ENCODE measurements around the gene CGRRF1.

The CGRRF1 gene

DNA sequence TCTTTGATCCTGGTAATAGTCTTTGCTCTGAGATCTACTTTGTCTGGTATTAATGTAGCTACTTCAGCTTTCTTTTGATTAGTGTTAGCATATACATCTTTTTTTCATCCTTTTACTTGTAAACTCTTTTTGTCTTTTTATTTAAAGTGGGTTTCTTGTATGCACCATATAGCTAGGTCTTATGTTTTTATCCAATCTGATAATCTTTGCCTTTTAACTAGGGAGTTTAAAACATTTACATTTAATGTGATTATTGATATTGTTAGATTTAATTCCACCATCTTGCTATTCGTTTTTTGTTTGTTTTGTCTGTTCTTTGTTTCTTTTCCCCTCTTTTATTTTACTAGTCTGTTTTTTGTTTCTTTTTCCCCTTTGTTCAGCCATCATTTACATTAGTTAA, 6.0 kb downstream of the CGRRF1 start:
- no peak for DNase-seq (ENCODE audit: low spot score)
- in situ Hi-C loops (cut with MboI; ENCODE audit: low pct_unique_long_range_greater_than_20kb, low sequenced_read_pairs, unreplicated experiment), result no loop called here
- TF ChIP-seq, protein P1, sequence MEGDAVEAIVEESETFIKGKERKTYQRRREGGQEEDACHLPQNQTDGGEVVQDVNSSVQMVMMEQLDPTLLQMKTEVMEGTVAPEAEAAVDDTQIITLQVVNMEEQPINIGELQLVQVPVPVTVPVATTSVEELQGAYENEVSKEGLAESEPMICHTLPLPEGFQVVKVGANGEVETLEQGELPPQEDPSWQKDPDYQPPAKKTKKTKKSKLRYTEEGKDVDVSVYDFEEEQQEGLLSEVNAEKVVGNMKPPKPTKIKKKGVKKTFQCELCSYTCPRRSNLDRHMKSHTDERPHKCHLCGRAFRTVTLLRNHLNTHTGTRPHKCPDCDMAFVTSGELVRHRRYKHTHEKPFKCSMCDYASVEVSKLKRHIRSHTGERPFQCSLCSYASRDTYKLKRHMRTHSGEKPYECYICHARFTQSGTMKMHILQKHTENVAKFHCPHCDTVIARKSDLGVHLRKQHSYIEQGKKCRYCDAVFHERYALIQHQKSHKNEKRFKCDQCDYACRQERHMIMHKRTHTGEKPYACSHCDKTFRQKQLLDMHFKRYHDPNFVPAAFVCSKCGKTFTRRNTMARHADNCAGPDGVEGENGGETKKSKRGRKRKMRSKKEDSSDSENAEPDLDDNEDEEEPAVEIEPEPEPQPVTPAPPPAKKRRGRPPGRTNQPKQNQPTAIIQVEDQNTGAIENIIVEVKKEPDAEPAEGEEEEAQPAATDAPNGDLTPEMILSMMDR (IDR thresholded peaks at IDR 0.05; ENCODE audit: extremely low read depth, insufficient read depth, missing control alignments), result no peak

DNA sequence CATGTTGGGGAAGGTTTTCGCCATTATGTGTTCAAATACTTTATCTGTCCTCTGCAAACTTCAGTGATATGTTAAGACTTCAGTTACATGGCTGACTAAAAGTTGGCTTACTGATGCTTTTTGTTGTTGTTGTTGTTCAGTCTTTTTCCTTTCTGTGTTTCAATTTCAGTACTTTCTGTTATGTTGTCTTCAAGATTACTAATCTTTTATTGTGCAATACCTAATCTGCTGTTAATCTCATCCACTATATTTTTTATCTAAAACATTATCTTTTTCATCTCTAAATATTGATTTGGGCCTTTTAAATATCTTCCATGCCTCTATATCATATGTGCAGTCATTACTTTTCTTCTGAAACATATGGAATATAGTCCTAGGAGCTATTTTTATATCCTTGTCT, 7.0 kb downstream of the CGRRF1 start:
- DNase-seq (ENCODE audit: low spot score), result no peak
- TF ChIP-seq, protein P1 (IDR thresholded peaks at IDR 0.05; ENCODE audit: extremely low read depth, insufficient read depth, missing control alignments), result no peak
- in situ Hi-C loops (cut with MboI; ENCODE audit: low pct_unique_long_range_greater_than_20kb, low sequenced_read_pairs, unreplicated experiment), result no loop called here

DNA sequence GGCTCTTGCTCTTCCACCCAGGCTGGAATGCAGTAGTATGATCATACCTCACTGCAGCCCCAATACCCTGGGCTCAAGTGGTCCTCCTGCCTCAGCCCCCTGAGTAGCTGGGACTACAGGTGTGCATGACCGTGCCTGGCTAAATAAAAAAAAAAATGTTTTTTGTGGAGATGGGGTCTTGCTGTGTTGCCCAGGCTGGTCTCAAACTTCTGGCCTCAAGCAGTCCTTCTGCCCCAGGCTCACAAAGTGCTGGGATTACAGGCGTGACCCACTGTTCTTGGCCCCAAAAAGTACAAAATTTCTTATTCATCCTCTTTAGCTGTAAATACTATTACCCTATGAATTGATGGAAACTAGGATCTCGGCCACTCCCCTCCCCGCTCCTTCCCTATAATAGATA, 14.7 kb downstream of the CGRRF1 start:
- TF ChIP-seq, protein P1 (IDR thresholded peaks at IDR 0.05; ENCODE audit: extremely low read depth, insufficient read depth, missing control alignments), result no peak
- no peak for DNase-seq (ENCODE audit: low spot score)
- in situ Hi-C loops (cut with MboI; ENCODE audit: low pct_unique_long_range_greater_than_20kb, low sequenced_read_pairs, unreplicated experiment), result no loop called here

DNA sequence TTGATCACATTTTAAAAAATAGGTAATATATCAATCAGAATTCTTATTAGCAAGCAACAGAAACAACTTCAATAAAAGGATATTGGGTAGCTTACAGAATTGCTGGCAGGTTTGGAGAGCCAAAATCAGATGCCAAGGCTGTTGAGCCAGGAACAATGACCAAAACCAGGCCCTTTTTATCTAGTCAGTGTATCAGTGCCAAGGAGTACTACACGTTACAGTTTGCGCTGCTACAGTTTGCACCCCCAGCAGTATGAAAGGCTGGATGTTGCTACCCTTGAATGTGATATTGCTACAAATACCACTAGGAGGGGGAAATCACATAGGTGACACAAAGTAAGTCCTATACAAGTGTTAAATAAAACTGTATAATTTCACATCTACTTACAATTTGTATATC, 19.3 kb downstream of the CGRRF1 start:
- TF ChIP-seq, protein P1 (IDR thresholded peaks at IDR 0.05; ENCODE audit: extremely low read depth, insufficient read depth, missing control alignments), result no peak
- no peak for DNase-seq (ENCODE audit: low spot score)
- in situ Hi-C loops (cut with MboI; ENCODE audit: low pct_unique_long_range_greater_than_20kb, low sequenced_read_pairs, unreplicated experiment), result no loop called here

DNA sequence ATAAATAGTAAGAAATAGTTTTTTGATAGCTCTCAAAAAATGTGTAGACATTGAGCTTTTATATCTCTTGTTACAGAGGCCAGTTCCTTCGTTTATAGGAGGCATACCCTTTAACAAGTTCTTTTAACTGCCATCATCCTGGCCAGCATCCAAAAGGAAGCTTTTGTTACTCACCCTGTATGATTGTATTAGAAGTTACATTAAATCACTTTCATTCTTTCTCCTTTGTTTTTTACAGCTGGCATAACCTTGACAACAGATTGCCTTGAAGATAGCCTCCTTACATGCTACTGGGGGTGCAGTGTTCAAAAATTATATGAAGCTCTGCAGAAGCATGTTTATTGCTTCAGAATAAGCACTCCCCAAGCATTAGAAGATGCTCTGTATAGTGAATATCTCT, 20.1 kb downstream of the CGRRF1 start:
- TF ChIP-seq, protein P1 (IDR thresholded peaks at IDR 0.05; ENCODE audit: extremely low read depth, insufficient read depth, missing control alignments), result no peak
- no peak for DNase-seq (ENCODE audit: low spot score)
- in situ Hi-C loops (cut with MboI; ENCODE audit: low pct_unique_long_range_greater_than_20kb, low sequenced_read_pairs, unreplicated experiment), result no loop called here

DNA sequence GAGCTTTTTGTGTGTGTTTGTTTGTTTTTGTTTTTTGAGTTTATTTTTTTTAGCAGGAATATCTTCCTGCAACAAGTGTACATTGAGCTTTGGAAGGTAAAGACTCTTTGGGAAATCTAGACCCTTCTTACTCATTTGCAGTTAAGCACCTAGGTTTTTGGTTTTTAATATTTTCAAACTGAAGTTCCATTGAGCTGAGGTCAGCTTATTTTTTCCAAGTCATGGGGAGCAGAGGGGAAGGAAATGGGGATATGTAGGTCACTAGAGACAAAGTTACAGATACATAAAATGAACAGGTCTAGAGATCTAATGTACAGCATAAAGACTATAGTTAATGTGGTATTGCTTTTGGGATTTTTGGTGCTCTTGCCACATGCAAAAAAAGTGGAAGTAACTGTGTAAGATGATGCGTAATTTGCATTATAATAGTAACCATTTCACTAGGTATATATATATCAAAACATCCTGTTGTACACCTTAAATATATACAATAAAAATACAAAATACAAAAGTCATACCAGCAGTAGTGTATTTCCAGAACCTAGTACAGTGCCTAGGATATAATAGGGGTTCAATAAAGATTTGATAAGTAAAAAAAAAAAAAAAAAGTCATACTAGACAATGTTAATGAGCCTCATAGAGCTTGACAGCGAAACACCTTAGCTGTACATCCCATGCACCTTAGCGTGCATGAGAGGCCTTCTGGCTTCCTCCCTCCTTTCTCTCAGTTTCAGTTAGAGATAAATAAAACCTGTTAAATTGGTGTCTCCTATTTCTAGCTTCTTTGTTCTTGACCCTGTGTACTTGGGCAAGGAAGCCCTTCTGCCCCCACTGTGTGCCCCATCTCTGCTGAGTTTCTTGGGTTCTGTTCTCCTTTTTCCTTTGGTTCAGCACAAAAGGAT, 22.7 kb downstream of the CGRRF1 start:
- peak; percentile 38 for DNase-seq (ENCODE audit: low spot score)
- in situ Hi-C loops (cut with MboI; ENCODE audit: low pct_unique_long_range_greater_than_20kb, low sequenced_read_pairs, unreplicated experiment), result no loop called here
- TF ChIP-seq, protein P1 (IDR thresholded peaks at IDR 0.05; ENCODE audit: extremely low read depth, insufficient read depth, missing control alignments), result no peak
